Left hindlimb (tissue), 1 donor: ENCODE data around the gene ACVR1.
"Not testable (repeated sequence)": the region's sequence is repeated elsewhere in the genome, so short reads cannot be mapped to it uniquely, and the experiment has no call there.

ENCODE experiments used
- DNase-seq: peaks from one replicate; pipeline ENCODE4 v3.0.0-alpha.2; 2018

The ACVR1 gene

DNA sequence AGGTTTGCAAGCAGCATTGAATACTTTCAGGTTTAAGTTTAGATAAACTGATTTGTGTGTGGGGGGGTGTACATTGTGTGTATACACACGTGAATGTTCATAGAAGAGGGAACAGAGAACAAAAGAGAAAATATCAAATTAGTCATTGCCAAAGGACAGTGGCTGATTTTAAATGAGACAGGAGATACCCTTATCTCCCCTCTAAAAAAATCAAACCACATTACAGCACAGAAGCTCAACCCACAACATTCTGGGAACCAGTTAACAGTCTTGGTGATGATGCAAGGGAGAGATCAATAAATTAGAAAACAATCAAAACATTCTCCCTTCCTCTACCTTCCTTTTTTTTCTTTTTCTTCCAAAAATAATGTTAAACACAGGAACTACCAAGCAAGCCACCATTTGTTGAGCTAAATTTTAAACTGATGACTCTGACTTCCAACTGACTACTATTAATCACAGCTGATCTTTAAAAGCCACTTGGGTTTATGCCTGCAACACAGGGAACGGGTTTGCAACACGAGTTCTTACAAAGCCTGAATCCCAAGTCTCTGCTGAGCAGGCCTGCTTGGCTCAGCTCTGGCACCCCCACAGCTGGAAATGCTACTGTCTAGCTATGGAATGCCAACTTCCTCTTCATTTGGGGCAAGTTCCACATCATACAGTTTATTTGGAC, 128.3 kb downstream of the ACVR1 start:
- DNase-seq = no peak

DNA sequence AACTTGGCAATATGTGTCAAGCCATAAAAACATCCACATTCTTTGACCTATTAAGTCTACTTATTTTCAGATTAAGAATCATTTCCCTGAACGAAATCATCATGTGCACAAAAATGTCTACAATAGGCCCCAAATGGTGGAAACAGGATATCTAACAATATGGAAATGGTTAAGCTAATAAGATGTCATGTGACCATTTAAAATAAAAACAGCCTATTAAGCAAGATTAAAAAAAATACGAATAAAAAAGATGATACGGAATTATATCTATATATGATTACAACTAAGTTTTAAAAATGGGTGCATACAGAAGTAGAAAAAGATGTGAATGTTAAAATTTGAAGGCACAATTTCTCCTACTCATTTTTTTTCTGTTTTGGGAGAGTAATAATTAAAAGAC, 128.8 kb downstream of the ACVR1 start:
- no peak for DNase-seq

DNA sequence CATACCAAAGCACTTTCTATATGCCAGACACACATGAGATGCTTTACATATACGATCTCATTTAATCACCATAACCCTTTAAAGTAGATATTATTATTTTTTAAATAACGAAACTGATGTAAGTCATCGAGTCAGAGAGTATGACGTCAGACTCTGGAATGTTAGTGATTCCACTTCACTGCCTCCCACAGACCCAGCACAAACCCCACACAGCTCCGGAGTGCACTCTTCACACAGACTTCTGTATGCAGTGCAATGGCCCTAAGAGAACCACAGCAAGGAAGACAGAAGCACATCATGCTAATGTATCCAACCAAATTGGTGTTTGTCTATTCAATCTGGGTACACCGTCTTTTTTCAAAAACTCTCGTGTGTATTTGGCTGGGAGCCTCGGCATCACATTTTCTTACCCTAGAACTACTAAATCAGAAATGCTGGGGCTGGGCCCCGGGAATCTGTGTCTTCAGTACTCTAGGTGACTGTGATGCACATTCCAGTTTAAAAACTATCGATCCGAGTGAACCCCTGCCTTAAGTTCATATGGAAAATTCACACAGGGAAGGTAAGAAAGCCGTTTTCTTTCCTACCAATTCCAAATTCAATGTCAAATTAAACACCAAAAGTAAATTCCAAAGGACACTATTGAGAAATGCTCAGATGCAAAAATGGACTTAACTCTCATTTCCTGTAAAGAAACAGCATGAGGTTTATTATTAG, 129.7 kb downstream of the ACVR1 start:
- DNase-seq = no peak

DNA sequence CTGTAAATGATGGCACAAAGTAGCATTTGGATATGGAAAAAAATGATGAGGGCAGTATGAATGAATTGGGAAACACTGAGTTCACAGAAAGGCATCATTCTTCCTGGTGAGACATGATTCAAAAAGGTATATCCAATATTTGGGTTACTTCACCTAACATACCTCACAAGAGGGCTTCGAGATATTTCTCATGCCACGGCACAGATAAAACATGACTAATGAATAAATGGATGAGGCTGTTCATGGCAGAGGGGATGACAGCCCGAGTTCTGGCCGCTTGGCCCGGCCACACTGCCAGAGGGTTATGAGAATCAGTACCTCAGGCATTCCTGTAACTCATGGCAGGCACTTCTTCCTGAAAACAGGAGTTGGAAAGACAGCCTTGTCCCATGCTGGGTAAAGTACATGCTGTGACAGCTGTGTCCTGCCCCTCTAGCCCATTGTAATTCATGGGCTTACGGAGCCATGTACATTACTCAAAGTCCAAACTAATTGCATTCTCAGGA, 131.5 kb downstream of the ACVR1 start:
- no peak for DNase-seq

DNA sequence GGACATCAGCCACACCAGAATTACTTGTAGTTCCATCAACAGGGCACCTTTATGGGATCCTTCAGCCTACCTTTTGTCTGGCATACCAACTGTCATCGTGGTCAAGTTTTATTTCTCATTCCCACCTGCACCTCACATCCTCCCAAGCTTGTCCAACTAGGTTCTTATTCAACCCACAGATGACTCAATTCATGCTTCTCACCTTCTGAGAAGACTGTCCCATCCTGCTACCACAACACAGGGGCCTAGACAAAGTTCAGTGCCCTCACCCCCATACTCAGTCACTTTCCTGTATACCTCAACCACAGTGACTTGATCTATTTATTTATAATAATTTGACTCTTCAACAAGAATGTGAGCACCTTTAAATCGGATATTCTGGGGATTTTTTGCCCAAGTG, 133.1 kb downstream of the ACVR1 start:
- DNase-seq = no peak

DNA sequence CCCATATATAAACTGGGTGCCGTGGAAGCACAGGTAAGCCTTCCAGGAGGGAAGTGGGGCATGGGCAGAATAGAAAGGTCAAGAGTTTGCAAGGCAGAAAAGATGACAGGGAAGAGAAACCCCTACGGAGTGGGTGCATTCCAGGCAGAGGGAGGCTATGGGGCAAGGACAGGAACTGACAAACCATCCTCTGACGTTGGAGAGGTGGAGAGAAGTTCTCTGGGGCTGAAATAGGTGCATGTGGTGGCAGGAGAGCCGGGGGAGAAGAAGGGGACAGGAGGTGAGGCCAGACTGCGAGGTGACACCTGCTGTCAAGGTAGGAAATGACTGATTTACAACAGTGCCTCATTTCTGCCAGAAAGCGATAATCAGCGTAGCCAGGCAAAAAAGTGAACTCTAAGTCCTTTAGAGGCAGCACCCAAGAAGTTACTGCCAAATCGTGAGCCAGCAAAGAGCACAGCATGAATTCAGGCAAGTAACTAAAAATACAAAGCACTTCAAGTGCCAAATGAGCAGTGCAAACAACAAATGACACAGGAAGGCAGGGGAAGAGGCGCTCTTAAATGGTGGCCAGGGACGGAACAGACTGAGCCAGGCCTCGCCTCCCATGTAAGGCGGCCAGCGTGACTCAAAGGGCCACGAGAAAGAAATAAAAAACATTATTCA, 134.2 kb downstream of the ACVR1 start:
- no peak for DNase-seq

DNA sequence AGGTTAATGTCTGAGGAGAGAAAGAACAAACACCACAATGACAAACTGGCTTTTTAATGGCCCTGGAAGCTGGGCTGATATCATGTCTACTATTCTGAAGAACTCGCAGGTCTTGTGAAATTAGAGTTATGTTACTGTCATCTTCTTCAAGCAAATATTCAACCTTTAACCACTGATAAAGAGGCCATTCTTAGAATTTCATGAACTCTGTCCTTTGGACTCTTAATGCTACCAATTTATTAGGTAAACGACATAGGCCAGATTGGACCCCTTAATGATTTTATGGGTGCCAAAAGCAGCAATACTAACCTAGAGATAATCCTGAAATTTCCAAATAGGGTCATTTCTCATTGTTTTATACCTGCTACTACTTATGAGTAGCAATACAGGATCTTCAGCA, 138.5 kb downstream of the ACVR1 start:
- DNase-seq = no peak

DNA sequence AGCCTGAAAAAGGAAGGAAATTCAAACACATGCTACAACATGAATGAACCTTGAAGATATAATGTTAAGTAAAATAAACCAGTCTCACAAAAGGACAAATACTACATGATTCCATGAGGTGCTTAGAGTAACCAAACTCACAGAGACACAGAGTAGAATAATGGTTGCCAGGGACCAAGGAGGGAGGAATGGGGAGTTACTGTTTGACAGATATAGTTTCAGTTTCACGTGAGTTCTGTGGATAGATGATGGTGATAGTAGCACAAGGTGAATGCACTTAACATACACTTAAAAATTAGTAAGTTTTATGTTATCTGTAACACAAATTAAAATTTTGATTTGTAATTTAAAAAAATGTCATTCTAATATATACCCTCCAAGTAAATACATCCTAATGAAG, 140.6 kb downstream of the ACVR1 start:
- no peak for DNase-seq

DNA sequence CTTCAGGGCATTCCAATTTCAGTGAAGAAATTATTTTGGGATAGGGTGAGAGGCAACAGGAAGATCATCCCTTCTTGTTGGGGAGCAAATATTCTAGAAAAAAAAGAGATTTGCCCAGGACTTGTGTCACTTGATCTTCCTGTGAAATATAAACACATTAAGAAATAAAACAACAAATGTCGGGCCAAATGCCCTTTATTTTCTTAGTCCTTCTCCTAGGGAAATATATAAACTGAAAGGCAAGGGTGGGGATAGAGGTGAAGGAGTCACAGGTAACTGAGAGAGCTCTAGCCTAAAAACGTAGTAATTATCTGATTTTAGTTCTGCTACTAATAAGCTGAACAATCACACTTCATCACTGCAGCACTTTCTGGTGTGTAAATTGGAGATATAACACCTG, 142.9 kb downstream of the ACVR1 start:
- DNase-seq = no peak

DNA sequence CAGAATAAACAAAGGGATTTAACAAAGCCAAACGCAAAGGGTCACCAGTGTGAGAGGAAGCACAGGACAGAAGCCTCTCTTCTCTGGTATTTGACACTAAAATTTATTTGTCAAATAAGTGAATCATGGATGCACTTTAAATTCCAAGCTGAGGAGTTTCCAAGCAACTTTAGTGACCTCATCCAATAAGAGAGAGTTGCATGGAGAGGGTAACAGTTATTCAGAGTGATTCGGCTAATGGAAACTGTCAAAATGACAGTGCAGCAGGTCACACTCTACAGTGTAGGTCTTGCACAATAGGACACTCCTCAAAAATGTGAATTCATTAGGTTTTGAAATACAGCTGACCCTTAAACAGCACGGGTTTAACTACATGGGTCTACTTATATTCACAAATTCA, 143.5 kb downstream of the ACVR1 start:
- DNase-seq = no peak

DNA sequence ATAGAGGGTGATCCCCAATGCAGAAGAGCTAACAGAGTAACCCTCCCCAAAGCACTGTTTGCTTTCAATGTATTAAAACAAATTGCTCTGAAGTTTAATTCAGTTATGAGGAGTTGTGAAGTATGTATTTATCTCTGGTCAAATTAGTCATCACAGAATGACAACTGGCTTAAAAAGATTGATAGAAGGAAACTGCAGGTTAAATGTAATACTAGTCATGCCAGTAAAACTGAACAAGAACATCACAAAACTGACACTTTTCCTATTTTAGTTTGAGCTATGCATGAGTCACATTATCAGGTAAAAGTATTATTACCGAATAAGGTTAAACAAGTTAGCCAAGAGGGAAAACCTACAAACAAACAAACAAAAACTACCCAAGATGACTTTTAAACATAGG, 148.4 kb downstream of the ACVR1 start:
- DNase-seq = no peak

DNA sequence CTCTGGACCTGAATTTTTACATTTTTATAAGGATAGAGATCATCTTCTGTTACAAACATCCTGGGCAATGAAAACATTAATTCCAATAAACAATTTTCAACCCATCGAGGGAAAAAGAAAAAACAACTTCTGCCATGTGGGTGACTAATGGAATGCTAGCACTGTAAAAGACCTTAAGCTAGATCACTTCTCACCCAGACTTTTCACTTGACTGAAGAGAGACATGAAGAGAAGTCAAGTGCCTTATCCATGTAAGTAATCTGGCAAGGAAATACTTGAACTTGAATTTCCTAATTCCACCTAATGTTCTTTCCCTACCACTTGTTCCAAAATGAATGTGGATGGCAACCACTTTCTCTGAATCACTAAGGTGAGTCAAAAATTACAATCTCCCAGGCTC, 149.2 kb downstream of the ACVR1 start:
- DNase-seq = no peak

DNA sequence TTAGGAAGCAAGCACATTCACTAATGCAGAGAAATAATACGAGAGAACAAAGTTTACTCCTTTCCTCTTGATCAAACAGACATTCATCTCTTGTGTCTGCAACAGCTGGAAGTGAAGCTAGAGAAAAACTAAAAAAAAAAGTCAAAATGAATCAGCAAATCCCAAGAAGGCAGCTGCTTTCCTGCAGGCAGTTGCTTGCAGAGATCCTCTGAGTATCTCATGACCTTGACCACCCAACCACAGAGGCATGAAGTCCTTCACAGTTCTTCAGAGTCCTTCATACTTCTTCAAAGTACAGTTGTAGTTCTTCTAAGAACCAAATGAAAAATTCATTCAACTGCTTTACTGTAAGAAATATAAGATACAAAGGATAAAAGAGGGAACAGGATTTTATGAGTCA, 150.3 kb downstream of the ACVR1 start:
- no peak for DNase-seq

DNA sequence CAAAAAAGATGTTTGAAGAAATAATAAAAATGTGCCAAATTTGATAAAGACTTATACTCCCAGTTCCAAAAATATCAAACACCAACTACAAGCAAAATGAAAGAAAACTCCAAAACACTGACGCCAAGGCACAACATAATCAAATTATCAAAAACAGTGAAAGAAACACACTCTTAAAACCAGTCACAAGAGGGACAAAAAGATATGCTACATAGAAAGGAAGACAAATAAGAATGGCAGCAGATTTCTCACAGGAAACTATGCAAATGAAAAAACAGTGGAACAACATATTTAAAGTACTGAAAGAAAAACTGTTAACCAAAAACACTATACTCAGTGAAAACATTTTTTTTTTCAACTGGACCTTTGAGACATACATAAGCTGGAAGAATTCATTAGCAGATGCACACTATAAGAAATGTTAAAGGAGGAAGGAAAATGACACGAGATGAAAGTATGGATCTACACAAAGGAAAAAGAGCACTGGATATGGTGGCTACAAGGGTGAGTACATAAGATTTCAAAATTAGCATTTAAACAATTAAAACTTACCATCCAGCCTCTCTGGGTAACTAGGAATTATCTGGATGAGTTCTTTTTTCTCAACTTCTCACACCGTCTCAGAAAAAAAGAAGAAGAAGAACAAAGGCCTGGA, 153.4 kb downstream of the ACVR1 start:
- no peak for DNase-seq

DNA sequence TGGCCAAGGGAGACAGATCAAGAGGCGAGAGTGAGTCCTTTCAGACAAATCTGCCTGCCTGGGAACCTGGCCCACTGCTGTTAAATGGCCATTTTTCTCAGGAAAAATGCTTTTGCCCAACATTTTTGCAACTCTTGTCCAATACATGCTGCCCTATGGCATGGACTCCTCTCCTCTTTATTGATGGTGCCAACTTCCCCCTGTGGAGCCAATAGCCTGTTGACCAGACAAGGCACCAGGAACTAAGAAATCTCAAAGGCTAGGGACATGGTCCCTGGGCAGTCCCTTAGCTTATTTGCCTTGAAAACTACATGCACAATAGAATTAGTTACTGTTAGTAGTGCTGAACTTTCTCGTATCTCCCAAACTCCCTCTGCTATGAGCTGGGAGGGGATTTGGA, 155.6 kb downstream of the ACVR1 start:
- no peak for DNase-seq

DNA sequence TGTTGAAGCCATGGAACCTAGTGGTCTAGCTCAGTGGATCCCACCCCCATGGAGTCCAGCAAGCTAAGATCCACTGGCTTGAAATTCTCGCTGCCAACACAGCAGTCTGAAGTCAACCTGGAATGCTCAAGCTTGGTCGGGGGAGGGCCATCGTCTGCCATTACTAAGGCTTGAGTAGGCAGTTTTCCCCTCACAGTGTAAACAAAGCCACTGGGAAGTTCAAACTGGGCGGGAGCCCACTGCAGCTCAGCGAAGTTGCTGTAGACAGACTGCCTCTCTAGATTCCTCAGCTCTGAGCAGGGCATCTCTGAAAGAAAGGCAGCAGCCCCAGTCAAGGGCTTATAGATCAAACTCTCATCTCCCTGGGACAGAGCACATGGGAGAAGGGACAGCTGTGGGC, 171.5 kb downstream of the ACVR1 start:
- not testable (repeated sequence) for DNase-seq

DNA sequence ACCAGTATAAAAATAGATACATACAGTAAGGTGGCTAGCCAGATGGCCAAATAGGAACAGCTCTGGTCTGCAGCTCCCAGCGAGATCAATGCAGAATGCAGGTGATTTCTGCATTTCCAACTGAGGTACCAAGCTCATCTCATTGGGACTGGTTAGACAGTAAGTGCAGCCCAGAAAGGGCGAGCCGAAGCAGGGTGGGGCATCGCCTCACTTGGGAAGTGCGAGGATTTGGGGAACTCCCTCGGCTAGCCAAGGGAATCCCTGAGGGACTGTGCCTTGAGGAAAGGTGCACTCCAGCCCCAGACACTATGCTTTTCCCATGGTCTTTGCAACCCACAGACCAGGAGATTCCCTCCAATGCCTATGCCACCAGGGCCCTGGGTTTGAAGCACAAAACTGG, 172.0 kb downstream of the ACVR1 start:
- DNase-seq = not testable (repeated sequence)

DNA sequence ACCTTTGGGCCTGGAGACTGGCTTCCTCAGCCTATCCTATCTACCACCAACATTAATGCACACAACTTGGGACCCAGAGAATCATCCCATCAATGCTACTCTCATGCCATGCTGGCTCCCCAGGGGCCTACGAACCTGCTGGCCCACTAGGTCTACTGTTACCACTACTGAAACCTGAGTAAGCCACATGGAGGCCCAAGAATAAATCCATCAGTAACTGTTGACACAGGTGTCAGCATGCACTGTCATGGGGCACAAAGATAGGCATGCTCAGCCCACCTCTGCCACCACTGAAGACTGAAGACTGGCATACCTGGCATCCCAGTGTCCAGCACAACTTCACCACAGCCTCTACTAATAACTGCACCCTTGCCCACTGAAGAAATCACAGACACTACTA, 176.3 kb downstream of the ACVR1 start:
- no peak for DNase-seq

DNA sequence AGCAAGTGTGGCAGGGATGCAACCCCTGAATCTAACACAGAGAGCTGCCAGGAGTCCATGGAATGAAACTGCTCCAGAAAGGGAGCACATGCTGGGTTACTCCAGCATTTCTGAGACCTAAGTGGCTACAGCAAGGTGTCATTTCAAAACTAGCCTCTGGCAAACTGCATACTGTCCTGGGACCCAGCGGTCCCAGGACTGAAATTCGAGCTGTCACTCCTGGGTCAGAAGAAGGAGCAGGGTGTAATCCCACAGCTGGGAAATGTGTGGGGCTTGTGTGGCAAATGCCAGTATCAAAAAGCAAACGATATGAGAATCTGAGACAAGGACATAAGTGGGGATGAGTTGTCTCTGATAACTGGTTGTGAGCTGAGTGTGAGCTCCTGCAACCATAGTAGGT, 177.1 kb downstream of the ACVR1 start:
- DNase-seq = no peak

DNA sequence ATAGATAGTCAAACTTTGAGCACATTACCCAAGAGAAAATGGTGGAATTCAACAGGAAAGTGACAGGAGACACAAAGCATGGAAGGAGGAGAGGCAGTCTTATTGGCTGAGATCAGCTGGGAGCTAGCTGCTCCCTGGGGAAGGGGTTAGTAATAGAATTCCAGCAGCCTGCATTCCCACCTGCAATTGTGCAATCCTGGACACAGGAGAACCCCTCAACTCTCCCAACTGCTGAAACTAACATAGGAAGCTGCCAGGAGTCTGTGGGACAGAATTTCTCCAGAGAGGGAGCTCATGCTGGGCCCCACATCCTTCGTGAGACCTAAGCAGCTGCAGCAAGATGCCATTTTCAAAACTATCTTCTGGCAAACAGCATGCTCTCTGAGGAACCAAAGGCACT, 177.7 kb downstream of the ACVR1 start:
- no peak for DNase-seq

DNA sequence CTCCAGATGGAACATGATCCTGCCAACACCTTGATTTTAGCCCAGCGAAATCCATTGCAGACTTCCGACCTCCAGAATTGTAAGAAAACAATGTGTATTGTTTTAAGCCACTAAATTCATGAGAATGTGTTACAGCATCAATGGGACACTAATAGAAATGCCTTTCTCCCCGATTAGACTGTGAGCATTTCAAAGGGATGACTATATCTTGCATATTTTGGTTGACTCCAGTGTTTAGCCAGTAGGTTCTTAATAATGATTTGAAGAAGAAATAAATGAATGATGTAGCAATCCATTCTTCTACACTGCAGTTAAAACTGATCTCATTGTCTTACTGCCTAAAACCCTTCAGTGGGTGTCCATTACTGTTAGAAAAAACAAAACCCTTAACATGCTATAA, 180.1 kb downstream of the ACVR1 start:
- no peak for DNase-seq

DNA sequence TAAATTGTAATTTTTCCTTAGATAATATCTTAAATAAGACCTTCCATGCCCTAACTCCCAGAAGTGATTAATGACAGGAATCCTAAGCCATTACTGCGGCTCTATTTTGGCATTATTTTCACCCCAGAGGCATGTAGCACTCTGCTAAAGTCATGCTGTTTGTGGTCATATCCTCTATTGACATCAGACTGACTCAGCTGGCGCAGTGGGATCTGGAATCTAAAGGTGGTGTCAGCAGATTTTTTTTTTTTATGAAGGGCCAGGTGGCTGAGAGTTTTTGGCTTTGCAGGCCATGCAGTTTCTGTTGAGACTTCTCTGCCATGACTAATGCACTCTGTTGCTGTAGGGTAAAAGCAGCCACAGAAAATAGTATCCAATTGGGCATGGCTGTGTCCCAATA, 183.4 kb downstream of the ACVR1 start:
- no peak for DNase-seq

DNA sequence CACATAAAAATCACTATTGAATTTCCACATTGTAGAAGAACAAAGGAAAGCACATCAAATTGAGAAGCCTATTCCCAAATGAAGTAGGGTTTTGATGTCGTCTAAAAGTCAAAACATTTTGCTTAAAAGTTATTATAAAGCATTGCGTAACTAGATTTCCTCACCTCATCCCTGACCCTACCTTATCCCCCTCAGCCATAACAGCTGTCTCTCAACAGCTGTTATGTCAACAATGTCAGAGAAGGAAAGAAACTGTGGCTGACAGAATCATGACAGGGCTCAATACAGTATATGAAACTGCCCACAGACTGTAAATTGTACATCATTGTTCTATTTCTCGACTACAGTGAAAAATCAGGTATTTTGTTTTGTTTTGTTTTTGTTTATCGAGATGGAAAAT, 184.4 kb downstream of the ACVR1 start:
- no peak for DNase-seq

DNA sequence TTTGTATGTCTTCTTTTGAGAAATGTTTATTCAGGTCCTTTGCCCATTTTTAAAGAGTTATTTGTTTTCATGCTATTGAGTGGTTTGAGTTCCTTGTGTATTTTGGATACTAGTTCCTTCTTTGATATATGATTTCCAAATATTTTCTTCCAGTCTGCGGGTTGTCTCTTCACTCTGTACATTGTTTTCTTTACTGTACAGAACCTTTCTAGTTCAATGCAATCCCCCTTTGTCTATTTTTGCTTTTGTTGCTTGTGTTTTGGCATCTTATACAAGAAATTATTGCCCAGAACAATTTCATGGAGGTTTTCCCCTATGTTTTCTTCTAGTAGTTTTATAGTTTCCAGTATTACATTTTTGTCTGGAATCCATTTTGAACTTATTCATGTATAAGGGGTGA, 185.0 kb downstream of the ACVR1 start:
- DNase-seq = no peak
